EL (cell line): ENCODE measurements around the gene ARHGEF12.

Source experiments
- DNase-seq: peaks from one replicate; pipeline ENCODE4 v3.0.0-alpha.2; 2016

Gene ARHGEF12

GRCh38 chr11:120324932-120325810 lies 11.0 kb upstream of the ARHGEF12 start, which contains the start of gene TLCD5:
Gene TLCD5 (plus strand): TSS chr11:120325299. CDS start chr11:120327442, 2,143 bp downstream.
- peak; percentile 75 for DNase-seq

DNA sequence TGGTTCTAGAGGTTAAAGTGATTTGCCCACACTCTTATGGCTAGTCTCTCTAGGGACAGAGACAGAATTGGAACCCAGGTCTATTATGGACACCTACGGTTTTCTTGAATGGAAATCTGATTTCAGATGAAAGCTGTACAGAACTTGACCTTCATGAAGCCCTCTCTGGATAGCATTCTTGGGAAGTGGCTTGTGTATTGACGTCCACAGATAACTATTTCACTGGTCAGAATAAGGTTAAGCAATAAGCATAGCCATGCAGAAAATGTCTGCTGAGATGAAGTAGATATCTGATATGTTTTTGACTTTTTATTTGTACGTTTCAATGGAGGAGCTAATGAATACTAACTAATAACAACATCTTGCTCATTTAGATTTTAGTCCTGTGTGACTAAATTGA lies 10.0 kb upstream of the ARHGEF12 start:
- peak; percentile 73 for DNase-seq

DNA sequence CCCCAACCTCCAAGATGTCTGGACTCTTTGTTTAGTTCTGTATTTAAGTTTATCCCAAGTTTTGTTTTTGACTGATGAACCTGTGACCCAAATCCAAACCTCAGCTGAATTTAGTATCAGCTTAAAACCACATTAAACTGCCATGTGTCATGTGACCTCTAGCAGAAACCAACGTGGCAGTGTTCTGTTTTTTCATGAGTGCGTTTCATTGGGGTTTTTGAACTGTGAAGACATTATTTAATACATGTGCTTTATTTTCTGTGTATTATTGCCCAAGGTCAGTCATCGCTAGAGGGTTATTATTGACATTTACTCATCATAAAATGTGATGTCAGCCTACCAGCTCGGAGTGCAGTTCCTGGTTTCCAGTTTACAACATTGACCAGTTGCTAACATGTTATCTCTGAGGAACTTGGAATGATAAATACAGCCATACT lies 9.3 kb upstream of the ARHGEF12 start:
- no peak for DNase-seq

GRCh38 chr11:120327311-120327710 lies 8.9 kb upstream of the ARHGEF12 start:
- no peak for DNase-seq

DNA sequence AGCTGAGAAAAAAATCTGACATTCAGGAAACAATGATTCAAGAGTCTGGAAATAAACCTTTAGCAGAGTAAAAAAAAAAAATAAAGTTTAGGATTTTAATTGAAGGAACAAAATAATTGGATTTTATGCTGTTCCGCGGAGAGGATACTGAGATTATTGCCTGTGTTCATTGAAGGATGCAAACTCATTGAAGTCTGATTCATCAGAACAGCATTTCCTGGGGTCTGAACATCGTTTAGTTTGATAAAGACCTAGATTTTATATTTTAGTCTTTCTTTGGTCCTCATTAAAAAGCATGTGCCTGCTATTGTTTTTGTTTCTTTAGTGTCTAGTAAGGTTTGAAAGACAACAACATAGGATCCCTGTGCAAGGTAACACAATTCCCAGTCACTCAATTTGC lies 6.7 kb upstream of the ARHGEF12 start:
- peak; percentile 23 for DNase-seq

DNA sequence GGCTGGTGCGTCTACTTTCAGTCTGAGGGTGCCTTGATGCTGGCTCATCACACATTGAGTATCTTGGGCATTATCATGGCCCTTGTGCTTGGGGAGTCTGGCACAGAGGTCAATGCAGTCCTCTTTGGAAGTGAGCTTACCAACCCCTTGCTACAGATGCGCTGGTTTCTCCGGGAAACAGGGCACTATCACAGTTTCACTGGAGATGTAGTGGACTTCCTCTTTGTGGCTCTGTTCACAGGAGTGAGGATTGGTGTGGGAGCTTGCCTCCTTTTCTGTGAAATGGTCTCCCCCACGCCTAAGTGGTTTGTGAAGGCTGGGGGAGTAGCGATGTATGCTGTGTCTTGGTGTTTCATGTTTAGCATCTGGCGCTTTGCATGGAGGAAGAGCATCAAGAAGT lies 6.2 kb upstream of the ARHGEF12 start:
- DNase-seq = no peak

DNA sequence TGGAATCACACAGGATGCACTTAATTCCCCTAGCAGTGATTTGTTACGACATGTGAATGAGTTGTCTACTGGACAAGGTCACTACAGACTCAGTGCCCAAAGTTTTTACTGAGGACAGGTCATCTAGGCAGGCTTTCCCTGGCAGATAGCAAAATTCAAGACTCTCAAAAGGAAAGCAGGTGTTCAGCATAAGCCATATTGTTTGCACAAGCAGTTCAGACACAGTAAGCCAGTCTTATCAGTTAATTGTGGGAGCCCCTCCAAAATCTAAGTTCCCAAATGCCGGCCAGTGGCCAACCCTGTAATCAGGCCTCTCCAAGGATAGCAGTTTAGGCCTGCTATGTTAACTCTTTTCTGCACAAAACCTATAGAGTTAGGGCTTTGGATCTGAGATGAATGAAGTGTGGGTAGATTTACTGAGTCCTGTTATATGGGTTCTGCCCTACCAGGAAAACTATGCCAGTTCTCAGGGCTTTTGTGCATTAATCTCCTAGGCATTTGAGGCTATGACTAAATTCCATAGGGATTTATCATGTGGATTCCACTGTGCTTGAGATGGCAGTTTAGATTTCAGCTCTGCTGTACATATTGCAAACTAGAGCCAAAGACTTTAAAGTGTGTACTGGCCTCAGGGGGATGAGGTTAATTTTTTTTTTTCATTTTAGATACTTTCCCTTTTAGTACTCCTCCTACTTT lies 4.8 kb upstream of the ARHGEF12 start:
- peak; percentile 95 for DNase-seq

DNA sequence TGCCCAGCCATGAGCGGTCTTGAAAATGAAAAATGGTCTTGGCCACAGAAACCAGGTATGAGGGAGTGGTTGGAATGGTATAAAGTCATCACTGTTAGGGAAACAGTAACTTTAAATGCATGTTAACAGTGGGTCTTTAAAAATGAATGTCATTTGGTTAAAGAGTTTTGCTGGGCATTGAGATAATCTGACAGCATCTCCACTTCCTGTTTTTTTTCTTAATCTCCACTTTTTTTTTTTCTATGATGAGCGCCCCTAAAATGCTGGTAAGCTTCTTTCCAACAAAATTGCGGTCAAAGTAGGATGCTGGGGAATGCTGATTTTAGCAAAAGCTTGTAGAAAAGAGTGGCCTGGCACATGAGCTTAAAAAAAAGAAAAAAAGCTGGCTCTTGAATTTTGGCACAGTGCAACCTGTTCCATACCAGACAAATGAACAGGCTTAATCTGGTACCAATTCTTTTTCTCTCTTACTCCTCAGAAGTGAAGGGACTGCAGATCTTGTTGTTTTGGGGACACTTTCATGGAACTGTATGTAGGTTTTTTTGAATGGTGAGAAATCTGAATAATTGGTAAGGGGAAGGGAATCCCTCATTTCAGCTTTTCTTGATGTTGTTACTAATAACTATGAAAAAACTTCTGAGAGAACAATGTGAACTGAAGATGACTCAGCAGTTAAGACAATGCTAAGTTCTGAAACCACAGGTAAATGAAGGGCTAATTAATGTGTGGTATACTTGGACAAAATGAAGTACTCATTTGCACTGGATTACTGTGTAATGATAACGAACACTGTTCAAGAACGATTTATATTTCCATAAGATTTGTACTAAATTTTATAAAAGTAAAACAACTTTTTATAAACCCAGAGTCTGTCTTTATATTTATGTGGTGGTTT lies 3.1 kb upstream of the ARHGEF12 start:
- DNase-seq = peak; percentile 36

- DNase-seq = no peak
Observed at GRCh38 chr11:120333801-120334200, 2.4 kb upstream of the ARHGEF12 start.

DNA sequence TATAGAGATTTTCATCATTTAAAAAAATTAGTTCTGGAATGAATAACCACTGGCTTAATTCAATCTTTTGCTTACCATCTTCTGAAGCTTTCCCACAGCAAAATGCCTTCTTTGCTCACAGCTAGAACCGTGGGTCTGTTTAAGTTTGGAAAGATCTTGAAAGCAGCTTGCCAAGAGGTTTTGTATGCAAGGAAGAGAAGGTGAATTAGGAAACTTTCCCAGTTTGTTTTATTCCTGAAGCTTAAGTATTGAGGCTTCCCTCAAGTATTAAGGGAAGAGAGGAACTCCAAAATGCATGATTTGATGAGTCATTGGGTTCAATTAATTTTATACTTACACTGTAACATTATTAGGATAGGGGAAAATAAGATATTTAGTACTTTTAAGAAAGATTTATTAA lies 1.9 kb upstream of the ARHGEF12 start:
- no peak for DNase-seq

DNA sequence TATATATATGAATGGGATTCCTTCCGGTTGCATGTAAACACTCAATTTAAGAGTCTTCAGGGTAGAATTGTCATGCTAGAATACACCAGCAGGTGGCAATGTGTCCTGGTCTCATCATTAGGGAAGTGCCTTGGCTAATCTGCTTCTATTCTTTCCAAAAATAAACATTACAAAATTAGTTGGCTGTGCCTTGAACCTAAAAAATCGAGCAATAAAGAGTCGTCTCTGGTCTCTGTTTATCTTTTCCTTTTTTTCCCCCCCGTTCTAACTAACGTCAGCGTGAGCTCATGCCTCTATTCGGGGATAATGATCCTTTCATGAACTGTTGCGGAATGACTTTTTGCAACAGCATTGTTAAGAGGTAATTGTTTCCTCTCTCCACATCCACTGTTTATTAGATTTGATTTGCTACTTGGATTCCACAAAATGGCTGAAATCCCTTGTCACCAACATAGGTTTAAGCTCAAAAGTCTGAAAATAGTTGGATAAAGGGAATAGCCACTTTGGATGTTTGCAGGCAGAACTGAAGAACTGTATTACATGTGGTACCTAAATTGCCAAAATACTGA lies 1.2 kb upstream of the ARHGEF12 start:
- peak; percentile 81 for DNase-seq

- no peak for DNase-seq
Observed at GRCh38 chr11:120335556-120335907, 681 bp upstream of the ARHGEF12 start.

DNA sequence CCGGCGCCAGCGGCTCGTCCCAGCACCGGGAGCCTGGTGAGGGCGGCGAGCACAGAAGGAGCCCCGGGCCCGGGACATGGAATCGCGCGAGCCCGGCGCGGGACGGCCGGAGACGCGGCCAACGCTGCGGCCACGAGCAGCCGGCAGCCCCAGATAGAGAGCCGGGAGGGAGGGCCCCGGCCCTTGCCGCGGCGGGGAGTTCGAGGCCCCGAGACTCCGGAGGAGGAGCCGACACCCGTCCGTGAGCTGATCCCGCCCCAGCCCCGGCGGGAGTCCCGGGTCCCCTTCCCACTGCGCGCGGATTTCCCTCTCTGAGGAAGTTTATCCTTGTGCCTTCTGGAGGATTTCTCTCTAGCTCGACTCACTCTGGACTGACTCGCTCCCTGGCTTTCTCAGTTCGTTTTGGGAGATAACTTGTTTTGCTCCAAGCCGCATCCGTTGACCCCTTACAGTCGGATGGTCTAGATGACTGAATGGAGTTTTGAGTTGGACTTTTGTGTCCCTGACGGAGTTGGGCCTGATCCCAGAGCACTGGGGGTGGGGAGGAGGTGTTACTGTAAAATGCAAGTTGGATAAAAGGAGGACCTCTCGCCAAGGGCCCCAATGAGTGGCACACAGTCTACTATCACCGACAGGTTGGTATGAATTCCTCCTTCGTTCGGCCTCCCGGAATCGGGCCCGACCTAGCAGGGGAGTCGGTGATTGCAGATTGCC lies 585 bp downstream of the ARHGEF12 start:
- peak; percentile 55 for DNase-seq

- peak; percentile 27 for DNase-seq
Observed at GRCh38 chr11:120337355-120338106, 1.3 kb downstream of the ARHGEF12 start.

GRCh38 chr11:120338107-120338933 lies 2.1 kb downstream of the ARHGEF12 start:
- peak; percentile 39 for DNase-seq

DNA sequence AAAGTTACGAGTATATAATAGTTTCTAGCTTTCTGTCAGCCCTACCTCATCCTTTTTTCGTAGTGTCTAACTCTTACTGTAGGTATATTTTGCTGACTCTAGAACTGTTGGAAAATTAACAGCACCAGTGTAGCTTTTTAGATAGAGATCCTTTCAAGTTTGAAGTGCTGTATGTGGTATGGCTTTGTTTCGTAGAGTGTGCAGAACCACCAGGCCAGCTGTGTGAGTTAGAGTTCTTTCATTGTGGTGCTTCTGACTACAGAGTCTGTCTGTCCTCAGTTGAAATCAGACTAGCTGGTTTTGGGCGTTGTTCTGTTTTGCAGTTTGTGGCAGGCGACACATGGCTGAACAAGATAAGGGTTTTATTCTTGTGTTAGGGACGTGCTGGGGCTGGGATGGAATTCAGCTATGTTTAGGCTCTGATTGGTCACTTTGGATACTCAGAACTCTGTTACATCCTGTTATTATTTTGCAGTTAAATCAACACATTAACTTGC lies 3.2 kb downstream of the ARHGEF12 start:
- DNase-seq = peak; percentile 37

DNA sequence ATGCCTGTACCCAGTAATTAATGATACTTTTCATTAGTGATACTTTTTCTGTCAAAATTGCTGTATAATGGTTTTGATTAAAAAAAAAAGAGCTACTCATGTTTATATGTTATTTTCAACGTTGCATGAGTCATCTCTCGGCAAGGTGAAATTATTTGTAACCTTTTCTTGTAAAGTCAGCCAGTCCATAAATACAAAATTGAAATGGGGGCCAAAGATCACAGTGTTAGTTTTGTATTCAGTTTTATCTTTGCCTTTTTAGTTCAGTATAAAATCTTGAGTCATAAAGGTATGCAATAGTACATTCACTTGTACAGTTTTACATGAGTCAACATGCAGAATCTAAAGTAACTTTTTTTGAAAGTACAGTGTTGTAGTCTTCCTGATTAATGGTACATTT lies 4.3 kb downstream of the ARHGEF12 start:
- no peak for DNase-seq

- DNase-seq = no peak
Observed at GRCh38 chr11:120342226-120342625, 6.0 kb downstream of the ARHGEF12 start.

- no peak for DNase-seq
Observed at GRCh38 chr11:120342678-120343077, 6.5 kb downstream of the ARHGEF12 start.

DNA sequence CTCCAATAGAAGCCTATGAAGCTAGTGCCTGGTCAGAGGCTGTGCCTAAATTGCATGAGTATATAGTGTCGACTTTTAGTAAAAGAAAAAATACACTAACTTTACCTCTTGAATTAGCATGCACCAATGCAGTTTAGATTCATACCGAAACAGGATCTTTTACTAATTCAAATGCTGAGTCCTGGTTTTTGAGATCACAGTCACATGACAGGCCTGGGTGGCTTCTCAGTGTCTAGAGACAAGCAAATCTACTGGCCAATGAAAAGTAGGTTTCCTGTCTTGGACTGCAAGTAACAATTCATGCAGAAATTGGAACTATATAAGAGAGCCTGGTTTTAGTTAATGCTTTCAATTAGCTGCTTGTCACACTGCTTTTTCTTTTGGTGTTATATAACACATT lies 7.2 kb downstream of the ARHGEF12 start:
- no peak for DNase-seq
